Stimulated activated CD8-positive, alpha-beta memory T cell treated with anti-CD3 and anti-CD28 coated beads, Interleukin-2, amount 100 ng/mL, for 48 hours (primary cell): ENCODE results near the gene ADGRF5.

Experiments used
- DNase-seq, 2 donors: peaks; one replicate each; pipeline ENCODE4 v3.0.0-alpha.2; 2020; ENCODE audit warnings: low read depth in 2 of 2

ADGRF5 gene

GRCh38 chr6:46828939-46829338 is 92.8 kb downstream of the ADGRF5 start:
- no peak for DNase-seq

GRCh38 chr6:46821458-46821881 is 100.3 kb downstream of the ADGRF5 start:
- DNase-seq, result no peak

- no peak for DNase-seq
Observed at GRCh38 chr6:46819561-46819960, 102.2 kb downstream of the ADGRF5 start.

GRCh38 chr6:46816626-46817025 is 105.1 kb downstream of the ADGRF5 start:
- DNase-seq, result no peak

GRCh38 chr6:46815130-46815529 is 106.6 kb downstream of the ADGRF5 start:
- DNase-seq, result no peak

GRCh38 chr6:46808806-46809205 is 112.9 kb downstream of the ADGRF5 start:
- DNase-seq, result no peak
